Endometrial microvascular endothelial cells (primary cell): ENCODE data around the gene AUTS2. TPM values are rescaled to one million over a fixed set of nuclear protein-coding genes. Genes with fewer than 3 reads are reported as not detected.

Experiments
- in situ Hi-C: cut with HindIII; loops from 2 replicates; pipeline ENCODE4 v1.10.0; 2017; ENCODE audit warnings: low sequenced_read_pairs, low pct_unique_long_range_greater_than_20kb; ENCODE audit errors: inconsistent ontology term
- total RNA-seq: library from RNA; depleted of rRNA; stranded (reverse); fragments of >200 nt; gene quantifications from one replicate; pipeline ENCODE4 v1.2.3, GENCODE V29; 2015; ENCODE audit errors: inconsistent ontology term

AUTS2 gene
- total RNA-seq, 1 donor from 2014 or later: 0.09 TPM

DNA sequence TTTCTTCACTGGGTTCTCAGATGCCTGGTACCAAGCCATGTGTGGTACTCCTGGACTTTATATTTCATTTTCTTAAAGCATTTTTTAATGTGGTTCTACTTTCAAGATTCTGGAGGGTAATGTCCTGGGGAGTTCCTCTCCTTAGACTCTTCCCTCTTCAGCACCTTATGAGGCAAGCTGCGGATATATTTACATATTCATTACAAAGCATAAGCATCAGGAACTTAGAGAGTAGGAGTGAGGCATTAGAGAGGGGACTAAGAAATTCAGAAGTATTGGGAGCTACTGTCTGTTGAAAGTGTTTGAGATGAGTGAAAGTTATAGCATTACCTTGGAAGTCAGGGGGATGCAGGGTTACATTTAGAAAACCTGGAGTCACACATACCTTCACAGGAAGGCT lies 20.8 kb downstream of the AUTS2 start:
- in situ Hi-C loops: no loop called here

DNA sequence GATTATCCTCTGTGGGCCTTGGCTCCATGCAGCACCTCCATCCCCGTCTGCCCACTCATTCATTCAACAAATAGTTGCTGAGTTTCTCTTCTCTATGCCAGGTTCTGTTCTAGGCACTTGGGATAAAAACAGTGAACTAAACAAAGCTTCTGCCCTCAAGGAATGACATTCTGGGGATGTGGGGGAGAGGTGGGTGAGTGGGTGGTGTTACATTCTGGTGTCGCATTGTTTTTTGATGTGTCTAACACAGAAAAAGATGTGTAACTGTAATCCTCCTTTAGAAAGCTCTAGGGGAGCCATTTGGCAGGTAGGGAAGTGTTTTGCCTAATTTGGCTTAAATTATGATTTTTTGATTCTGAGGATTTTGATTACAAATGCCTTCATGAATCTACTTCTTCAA lies 21.4 kb downstream of the AUTS2 start:
- in situ Hi-C loops: no loop called here

DNA sequence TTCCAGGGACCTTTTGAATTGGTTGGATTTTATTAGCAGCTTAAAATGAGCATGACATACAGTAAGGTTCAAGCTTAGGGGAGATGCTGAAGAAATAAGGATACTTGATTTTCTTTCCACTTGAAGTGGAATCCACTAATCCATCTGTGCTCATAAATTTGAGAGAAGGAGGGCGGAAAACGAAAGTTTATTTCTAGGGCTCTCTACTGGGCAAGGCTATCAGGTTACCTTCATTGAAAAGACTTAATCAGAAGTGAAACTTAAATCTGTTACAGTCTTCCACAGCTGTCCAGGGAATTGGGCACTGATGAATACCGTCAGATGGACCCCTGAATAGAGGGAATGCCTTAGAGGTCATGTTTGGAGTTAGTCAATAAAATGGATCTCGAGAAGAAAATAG lies 21.8 kb downstream of the AUTS2 start:
- in situ Hi-C loops: no loop called here

DNA sequence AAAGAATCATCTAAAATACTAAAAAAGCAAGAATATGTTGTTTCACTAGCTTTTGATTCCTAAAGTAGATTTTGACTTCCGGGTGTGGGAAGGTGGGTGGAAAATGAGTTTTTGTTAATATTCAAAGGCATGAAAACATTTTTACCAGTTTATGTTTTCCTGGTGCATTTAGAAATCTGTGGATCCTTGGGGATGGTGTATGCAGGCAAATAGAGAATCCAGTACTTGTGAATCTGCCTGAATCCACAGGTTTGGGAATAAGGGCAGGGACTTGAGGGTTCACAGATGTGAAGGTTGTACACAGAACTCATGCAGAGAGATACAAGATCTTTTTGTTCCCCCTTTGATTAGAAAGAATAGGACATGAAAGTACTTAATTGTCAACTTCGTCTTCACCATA lies 22.4 kb downstream of the AUTS2 start:
- in situ Hi-C loops: no loop called here

DNA sequence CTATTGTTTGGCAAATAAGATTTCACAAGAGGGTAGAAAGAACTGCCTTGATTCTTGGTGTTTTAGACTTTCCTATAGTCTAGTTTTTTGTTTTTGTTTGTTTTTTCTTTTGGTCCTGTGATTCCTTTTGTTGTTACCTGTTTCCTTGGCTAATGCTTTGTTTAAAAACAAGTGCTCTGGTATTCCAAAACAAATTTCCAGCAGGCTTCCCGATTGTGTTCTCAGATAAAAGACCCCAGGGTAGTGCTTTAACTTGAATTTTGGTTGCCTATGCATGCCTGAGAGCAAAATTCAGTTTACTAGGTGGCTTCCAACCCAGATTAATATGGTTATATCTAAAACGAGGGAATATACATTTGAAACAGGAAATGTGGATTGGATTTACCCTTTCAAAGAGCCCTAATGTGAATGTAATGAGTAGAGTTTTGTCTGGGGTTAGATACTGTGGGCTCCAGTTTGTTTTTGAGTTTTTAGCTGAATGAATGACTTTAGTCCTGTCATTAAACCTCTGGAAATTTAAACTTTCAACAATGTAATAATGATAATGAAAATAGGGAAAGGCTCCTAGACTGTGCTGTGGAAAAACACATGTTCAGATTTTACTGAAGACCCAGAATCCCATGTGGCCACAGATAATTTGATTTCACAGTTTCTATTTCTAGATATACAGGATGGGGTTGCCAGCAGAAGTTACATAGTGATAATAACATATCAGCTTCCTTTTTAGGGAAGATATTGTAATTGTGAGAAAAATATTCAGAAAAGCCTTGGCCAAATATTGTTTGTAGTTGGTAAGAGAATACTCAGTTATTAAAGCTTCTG lies 23.9 kb downstream of the AUTS2 start:
- in situ Hi-C loops: no loop called here

DNA sequence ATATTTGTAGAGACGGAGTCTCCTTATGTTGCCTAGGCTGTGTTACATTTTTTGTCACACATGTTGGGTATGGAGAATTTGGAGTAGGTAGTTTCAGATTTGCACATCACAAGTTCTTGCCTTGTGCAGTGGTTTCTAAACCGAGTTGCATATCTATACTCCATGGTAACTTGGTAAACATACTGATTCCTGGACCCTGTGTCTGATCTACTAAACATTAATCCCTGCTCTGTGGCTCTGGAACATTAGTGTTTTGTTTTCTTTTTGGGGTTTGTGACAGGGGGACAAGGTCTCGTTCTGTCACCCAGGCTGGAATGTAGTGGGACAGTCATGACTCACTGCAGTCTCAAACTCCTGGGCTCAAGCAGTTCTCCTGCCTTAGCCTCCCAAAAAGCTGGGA lies 24.7 kb downstream of the AUTS2 start:
- in situ Hi-C loops: no loop called here

DNA sequence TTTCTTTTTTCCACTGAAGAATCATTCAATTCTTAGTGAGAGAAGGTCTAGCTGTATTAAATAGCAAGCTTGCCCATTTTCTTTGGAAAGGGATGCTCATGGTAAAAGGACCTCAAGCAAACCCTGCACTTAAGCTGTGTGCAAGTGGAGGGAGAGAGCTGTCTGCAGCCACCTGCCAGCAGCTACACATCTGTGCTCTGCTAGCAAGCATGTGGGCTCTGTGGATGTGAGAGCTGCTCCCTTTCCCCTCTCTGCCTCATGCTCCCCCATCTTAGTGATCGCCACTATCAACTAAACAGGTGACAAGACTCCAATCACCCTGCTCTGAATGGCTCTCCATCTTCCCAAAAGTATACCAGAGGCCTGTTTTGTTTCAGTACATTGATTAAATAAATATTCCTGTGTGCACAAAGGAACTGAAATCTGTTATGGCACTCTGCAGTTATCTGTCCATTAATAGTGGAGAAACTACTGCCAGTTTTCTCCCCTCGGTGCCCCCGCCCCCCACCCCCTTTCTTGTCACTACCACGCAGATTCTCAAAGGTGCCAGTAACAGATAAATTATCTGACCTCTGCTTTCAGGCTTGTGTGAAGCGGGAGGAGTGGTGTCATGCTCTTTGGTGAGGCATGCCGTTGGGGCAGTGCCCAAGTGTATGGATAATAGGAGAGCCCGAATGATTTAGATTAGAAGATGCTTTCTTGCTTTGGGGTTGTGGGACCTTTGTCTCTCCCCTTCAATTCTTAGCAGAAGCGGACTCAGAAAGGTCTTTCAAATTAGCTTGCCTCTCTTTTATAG lies 26.4 kb downstream of the AUTS2 start:
- in situ Hi-C loops: no loop called here

DNA sequence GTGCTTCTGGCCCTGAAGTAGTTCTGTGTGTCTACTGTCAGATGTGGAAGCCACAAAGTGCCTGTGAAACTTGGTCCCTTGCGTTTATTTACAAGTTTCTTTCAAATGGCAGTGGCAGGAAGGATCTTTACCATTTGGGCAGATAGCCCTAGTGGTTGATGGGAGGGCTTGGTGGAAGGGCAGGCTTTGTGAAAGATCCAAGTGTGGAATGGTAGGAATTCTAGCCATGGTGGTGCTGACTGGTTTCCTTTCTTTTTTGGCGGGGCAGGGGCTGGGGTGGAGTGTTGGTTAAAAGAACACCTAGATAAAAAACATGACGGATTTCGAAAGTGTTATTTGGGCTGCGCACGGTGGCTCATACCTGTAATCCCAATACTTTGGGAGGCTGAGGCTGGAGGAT lies 27.0 kb downstream of the AUTS2 start:
- in situ Hi-C loops: no loop called here

DNA sequence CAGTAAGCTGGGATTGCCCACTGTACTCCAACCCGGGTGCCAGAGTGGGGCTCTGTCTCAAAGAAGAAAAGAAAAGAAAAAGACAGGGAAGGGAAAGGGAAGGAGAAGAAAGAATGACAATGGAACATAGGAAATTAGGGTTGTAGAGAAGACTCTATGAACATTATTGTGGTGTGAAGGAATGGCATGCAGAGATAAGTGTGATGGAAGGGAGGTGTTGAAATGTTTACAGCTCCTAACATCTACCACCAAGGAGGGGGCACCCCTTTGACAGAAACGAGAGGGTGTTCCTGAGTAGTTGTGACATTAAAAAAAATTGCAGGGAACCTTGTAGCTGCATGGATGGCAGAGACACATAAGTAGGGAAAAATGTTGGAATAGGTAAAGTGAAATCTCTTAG lies 27.5 kb downstream of the AUTS2 start:
- in situ Hi-C loops: no loop called here

DNA sequence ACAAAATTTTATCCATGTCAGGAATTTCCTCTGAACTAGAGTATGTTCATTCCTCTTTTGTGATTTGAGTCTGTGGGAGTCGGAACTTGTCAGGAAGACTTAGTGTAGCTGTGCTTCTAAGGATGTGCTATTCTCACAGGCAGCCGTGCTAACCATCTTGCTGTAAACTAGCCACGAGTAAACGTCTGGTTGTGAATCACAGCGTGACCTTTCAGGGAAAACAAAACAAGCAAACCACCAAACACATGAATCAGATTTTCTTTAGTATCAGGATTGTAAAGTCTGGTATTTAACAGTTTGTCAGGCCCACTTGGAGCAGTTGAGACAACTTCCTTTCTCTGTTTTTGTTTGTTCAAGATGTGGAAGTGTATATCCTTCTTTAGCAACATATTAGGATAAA lies 32.0 kb downstream of the AUTS2 start:
- in situ Hi-C loops: no loop called here

DNA sequence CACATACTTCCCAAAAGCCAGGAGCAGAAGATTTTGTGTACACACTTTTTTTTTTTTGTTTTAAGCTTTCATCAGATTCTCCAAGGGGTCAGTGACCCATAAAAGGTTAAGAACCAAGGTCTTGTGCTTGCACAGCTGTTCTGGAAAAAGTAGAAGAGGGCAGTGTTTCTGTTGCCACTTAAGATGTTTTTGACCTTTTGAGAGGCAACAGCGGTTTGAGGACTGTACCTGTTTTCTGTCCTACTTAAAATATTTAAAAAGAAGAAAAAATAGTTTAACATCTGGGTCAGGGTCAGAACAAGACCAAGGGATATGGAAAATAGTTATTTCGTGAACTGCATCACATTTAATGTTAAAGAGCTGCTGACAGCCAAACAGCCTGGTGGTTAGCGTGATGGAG lies 32.9 kb downstream of the AUTS2 start:
- in situ Hi-C loops: no loop called here

DNA sequence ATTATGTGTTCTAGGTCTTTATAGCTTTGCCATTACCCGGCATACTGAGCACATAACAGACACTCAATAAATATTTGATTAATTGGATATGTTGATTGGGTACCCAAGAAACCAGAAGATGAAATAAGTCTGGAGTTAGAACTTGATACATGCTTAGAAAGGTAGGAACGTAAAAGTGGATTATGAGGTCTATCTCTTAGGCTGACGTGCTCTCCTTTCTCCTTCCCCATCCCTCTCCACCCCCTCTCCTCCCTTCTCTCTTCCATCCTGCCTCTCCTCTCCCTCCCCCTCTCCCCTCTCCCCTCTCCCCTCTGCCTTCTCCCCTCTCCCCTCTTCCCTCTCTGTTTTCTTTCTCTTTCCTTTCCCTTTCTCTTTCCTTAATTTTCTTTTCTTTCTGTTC lies 34.0 kb downstream of the AUTS2 start:
- in situ Hi-C loops: no loop called here

DNA sequence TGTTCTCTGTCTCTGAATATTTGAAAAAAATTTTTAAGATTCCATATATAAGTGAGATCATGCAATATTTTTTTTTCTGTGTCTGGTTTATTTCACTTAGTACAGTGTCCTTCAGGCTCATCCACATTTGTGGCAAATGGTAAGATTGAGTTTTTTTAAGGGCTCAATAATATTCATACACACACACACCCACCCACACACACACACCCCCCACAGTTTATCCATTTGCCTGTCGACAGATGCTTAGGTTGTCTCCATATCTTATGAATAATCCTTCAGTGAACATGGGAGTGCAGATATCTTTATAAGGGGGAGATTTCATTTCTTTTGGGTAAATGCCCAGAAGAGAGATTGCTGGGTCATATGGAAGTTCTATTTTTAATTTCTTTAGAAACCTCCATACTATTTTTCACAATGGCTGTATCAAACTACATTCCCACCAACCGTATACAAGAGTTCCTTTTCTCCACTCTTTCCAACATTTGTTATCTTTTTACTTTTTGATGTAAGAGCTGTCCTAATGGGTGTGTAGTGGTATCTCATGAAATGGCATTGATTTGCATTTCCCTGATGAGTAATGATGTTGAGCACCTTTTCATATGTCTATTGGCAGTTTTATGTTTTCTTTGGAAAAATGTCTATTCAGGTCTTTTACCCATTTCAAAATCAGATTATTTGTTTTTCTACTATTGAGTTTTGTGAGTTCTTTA lies 35.0 kb downstream of the AUTS2 start:
- in situ Hi-C loops: no loop called here

DNA sequence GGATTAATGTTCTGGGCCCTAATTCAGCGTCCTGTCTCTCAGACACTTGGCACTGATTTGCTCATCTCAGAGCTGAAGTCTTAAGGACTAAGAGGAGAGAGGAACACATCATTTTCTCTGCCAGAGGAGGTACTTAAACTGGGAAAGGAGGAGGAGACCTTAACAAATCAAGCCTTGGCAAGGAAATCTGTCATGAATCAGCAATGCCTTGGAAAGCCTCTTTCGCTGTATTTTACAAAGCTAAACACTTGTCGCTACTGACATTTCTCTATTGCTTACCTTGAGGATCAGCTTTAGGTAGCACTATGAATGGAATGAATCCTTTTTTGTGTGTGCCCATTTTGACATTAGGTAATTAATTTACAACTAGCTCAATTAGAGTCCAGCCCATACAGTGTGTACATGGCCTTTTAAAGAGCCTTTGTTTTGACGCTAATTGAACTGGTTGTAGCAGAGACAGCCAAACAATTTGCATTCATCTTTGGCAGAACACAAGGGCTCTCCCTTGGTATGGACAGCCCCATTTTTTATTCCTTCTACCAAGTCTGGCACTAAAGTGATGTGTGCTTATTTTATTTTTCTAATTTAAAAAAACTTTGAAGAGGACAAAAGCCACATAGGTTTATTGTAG lies 37.4 kb downstream of the AUTS2 start:
- in situ Hi-C loops: no loop called here

DNA sequence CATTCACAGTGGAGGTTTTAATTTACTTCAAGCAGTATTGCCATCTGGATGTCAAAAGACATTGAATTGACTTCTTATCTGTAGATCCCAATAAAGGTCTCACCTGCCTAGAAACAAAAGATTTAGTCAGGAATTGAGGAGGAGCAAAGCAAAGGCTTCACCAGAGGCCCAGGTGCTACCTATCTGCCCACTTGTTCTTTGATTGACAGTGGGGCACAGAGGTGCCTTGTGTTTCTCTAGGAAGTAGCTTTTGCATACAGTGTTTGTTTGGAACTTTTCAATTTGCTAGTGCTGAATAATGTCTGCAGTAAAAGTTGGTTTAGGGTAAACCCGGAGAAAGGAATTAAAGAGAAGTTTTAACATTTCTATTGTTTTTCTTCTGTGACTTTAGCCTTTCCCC lies 40.4 kb downstream of the AUTS2 start:
- in situ Hi-C loops: no loop called here

DNA sequence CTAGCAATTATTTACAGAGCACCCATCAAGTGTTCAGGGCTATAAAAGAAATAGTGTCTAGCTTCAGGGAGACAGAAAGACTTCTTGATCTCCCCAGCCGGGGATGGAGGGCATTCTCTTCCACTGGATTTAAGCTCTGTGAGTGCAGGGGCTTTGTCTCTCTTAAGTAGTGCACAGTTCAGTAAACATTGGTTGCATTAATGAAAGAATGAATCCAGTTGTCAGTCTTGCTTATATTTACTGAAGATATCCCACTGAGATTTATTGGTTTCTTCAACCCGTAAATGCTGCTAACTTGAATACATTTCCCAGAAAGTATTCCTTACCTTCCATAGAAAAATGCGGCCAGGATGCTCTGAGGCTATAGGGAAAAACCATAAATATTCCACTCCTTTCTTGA lies 41.9 kb downstream of the AUTS2 start:
- in situ Hi-C loops: no loop called here

DNA sequence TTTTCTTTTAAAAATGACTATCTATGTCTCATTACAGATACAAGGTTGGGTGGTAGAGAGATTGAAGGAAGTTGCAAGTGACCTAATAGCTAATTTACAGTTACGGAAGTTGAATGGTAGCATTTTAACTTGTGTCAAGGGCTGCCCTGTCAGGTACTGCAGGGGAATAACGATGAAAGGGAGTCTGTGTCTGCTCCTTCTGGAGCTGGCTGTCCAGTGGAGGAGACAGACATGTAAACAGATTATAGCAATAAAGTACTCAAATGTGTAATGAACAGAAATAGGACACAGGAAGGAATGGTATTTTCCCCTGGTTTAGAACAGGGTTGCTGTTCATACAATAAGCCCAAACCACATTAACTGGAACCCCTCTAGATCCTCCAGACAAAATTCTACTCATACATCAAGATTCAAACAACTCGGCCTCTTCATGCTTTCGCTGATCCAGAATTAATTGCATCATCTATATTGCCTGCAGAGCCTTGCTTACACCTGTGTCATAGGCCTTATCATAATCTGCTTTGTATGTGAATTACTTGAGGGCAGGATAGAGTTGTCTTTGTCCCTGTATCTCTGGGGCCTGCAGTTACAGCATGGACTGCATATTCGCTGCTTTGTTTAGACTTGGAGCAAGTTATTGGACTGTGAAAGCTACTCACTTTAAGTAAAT lies 42.8 kb downstream of the AUTS2 start:
- in situ Hi-C loops: no loop called here

DNA sequence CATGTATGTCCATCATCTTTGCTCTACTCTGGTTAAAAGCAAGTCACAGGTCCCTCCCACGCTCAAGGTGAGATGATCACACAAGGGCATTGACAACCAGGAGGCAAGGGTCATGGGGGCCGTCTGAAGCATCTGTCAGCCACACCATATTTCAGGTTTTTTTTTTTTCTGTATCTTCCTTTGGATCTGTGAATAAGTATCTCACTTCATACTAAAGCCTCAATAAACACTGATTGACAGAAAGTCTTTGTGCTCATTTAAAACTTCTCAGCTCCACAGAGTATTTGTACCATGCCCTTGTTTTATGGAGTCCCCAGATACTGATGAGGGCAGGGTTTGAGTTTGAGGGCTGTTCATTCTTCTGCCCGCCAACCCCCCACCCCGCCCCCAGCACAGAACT lies 45.0 kb downstream of the AUTS2 start:
- in situ Hi-C loops: no loop called here
